Endometrial microvascular endothelial cells (primary cell): Measurements from ENCODE around the gene HDHD5. TPM values are rescaled to one million over a fixed set of nuclear protein-coding genes. Genes with fewer than 3 reads are reported as not detected.

Experiments
- in situ Hi-C: cut with HindIII; loops from 2 replicates; pipeline ENCODE4 v1.10.0; 2017; ENCODE audit warnings: low sequenced_read_pairs, low pct_unique_long_range_greater_than_20kb; ENCODE audit errors: inconsistent ontology term
- total RNA-seq: library from RNA; depleted of rRNA; stranded (reverse); fragments of >200 nt; gene quantifications from one replicate; pipeline ENCODE4 v1.2.3, GENCODE V29; 2015; ENCODE audit errors: inconsistent ontology term

HDHD5 gene
- total RNA-seq, 1 donor from 2014 or later, result 54.9 TPM

GRCh38 chr22:17109976-17110375 is 49.1 kb downstream of the HDHD5 start:
- in situ Hi-C loops, result no loop called here

- in situ Hi-C loops, result no loop called here
These were observed 49.8 kb downstream of the HDHD5 start for GRCh38 chr22:17109113-17109865.

- in situ Hi-C loops, result no loop called here
These were observed 50.6 kb downstream of the HDHD5 start for GRCh38 chr22:17108256-17109112.

GRCh38 chr22:17107547-17107810 is 51.6 kb downstream of the HDHD5 start:
- in situ Hi-C loops, result no loop called here

DNA sequence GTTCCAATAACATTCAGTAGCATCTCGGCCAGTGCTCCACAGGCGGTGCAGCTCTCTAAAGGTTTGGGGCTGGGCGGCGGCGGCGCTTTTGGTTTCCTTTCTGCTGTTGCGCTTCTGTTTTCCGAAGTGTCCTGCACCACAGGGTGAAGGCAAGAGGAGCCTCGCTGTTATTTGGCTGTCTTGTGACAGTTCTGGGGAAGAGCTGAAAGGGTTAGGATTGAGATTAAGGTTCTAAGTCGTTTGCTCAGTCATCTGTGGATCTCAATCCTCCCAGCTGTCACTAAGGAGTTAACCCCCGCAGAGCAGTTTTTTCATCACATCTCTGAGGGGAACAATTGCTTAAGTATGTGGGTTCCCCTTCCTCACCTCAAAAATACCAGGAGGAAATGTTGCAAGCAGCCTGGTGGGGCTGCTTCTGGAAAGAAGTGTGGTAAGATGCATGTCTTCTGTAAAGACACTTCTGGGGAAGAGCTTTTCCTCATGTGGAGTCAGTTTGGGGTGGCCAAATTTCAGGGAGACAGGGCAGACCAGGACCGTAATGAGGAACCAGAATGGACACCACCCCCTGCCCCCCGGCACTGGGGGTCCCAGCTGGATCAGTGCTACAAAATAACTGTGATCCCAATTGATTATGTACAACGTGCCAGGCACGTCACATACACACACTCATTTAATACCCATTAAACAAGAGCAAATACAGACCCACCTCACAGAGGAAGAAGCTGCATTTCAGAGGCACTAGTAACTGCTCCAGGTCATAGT is 52.1 kb downstream of the HDHD5 start:
- in situ Hi-C loops, result no loop called here

GRCh38 chr22:17106161-17106784 is 52.8 kb downstream of the HDHD5 start:
- in situ Hi-C loops, result no loop called here

DNA sequence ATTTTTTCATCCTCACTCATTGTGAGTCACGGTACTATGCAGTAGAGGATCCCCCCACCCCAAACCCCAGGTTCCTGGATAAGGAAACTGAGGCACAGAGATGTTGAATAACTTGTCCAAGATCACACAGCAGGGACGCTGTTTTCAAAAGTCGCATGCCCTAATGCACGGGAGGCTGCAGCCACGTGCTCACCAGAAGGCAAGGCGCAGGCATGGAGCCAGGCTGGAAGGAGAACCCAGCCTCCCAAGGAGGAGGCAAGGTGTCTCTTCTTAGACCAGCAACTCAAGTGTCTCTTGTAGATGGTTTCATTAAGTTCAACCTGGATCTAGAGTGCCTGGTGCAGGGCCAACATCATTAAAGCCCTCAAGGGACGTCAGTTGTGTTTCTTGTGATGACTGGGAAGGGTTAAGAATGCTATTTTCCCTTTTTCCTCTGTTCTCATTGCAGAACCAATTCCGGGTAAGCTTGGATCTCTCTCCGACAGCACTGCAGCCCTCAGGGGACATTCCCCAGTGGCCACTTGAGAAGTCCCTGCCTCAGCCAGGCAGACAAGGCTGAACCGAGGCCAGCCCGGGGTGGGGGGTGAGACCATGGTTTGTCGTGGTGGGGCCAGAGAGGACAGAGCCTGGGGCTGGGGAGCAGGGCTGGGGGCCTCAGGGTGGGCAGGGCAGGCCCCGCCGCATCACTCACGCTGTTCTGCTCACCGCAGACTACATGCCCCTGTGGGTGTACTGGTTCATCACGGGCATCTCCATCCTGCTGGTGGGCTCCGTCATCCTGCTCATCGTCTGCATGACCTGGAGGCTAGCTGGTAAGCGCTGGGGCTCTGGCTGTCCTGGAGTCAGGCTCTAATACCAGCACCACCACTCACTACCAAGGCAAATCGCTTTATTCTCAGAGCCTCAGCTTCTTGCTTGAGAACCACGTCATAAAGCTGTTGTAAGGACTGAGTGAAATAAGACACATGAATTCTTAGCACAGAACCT is 53.6 kb downstream of the HDHD5 start:
- in situ Hi-C loops, result no loop called here

DNA sequence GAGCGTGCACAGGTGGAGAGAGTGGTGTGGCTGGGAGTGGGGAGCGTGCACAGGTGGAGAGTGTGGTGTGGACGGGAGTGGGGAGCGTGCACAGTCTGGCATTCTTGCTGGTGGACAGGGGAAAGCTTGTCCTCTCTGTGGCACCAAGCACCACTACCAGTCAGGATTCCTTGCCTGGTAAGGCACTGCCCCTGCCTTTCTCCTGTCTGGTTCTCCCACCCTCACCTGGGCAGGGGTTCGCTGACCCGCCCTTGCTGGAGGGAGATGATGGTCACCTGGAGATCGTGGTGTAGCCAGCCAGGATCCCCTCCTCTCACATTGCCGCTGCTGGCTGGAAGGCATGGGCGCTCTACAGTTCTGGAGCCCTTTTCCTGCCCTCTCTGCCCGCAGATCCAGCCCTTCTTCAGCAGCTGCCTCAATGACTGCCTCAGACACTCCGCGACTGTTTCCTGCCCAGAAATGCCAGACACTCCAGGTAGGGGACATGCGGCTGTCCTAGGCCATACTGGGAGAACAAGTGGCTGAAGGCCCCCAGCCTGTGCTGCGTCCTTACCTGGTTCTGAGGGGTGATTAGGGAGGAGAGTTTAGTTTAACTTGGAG is 54.6 kb downstream of the HDHD5 start:
- in situ Hi-C loops, result no loop called here

DNA sequence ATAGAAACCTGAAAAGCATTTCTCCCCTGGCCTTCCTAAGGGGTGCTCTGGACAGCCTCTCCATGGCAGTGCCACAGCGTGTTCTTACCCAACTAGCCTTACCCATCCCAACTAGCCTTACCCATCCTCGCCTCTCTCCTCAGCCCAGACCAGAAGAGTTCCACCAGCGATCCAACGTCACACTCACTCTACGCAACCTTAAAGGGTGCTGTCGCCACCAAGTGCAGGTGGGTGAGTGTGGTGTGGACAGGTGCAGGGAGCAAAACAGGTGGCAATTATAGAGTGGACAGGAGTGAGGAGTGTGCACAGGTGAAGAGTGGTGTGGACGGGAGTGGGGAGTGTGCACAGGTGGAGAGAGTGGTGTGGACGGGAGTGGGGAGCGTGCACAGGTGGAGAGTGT is 55.7 kb downstream of the HDHD5 start:
- in situ Hi-C loops, result no loop called here

DNA sequence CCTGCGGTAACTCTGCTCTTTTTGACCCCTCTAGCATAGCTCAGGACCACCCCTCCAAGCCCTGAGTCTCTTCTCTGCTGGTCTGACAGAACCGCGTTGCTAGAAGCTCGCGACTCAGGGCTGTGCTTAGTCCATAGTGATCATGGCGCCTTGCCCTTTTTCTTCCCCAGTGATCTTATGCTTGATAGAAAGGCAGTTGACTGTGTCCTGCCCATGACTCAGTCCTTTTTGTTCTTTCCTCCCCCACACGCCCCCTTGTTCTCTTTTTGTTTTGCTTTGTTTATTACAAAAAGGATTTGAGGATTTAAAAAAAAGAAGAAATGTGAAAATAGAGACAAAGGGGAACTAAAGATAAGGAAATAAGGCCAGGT is 56.8 kb downstream of the HDHD5 start:
- in situ Hi-C loops, result no loop called here

GRCh38 chr22:17101475-17102296 is 57.4 kb downstream of the HDHD5 start:
- in situ Hi-C loops, result no loop called here

- in situ Hi-C loops, result no loop called here
These were observed 58.5 kb downstream of the HDHD5 start for GRCh38 chr22:17100621-17101020.

DNA sequence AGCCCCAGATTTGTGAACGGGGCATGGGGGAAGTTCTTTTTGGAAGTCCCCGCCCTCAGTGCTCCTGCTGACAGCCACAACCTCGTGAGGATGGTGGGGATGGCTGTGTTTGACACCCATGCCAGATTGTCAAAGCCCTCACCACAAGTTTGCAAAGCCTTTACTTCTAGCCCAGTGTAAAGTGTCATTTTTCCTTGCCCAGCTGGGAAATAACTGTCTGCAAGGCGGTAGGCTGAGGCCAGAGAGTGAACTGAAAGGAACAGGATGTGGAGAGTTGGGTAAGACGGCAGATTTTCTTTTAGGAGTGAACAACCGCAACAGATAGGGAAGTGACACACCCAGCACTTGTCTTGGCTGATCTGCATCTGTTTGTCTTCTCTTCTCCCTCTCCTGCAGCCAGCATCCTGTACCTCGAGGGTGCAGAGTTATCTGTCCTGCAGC is 60.7 kb downstream of the HDHD5 start:
- in situ Hi-C loops, result no loop called here

DNA sequence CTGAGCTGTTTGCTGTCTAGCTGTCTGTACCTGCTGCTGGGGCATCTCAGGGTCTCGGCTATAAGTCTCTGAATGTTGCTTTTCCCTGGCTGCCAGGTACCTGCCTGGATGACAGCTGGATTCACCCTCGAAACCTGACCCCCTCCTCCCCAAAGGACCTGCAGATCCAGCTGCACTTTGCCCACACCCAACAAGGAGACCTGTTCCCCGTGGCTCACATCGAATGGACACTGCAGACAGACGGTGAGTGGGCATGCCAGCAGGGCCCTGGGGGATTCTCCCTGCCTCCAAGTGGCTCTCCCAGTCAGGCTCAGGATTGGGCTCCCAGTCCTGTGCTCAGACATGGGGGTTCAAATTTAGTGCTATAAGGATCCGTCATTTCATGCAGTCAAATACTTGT is 61.4 kb downstream of the HDHD5 start:
- in situ Hi-C loops, result no loop called here

DNA sequence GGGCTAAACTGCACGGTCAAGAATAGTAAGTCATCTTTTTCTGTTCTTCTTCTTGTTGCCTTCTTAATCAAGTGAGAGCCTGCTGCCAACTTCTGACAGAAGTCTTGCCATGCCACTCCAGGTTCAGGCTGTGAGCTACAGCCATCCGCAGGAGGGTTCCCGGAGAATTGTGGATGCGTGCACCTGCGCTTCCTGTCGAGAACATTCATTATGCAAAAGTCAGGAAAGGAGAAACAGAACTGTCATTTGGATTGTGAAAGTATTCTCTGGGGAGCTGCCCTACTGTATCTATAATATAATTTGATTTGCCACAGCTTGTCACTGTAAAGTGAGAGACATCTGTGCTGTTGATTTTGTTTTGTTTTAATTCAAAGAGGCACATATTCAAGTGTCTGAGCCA is 62.0 kb downstream of the HDHD5 start:
- in situ Hi-C loops, result no loop called here

GRCh38 chr22:17096071-17096470 is 63.0 kb downstream of the HDHD5 start:
- in situ Hi-C loops, result no loop called here

- in situ Hi-C loops, result no loop called here
These were observed 63.5 kb downstream of the HDHD5 start for GRCh38 chr22:17095538-17095937.
